Duodenal mucosa (tissue), 2 donors: ENCODE data around the gene FAM168A.
"Not testable (repeated sequence)": the region's sequence is repeated elsewhere in the genome, so short reads cannot be mapped to it uniquely, and the experiment has no call there.

Experiments used
- H3K27ac ChIP-seq: one replicate; pipeline ENCODE4 v1.7.0; 2013; ENCODE audit warnings: low read depth, low read length
- H3K27me3 ChIP-seq, 2 donors: one replicate each; pipeline ENCODE4 v1.7.0; 2013; ENCODE audit warnings: low read length in 2 of 2, control low read depth in 1 of 2; ENCODE audit not compliant: insufficient read depth in 2 of 2, control insufficient read depth in 1 of 2
- H3K36me3 ChIP-seq, 2 donors: one replicate each; pipeline ENCODE4 v1.7.0; 2013; ENCODE audit warnings: low read length in 2 of 2, control low read depth in 1 of 2; ENCODE audit not compliant: insufficient read depth in 2 of 2, control insufficient read depth in 1 of 2
- H3K4me1 ChIP-seq, 2 donors: one replicate each; pipeline ENCODE4 v1.7.0; 2013; ENCODE audit warnings: low read length in 2 of 2, control low read depth in 1 of 2; ENCODE audit not compliant: insufficient read depth in 2 of 2, control insufficient read depth in 1 of 2
- H3K4me3 ChIP-seq, 2 donors: one replicate each; pipeline ENCODE4 v1.7.0; 2013; ENCODE audit warnings: low read length in 2 of 2, low read depth in 1 of 2
- H3K9ac ChIP-seq, 2 donors: one replicate each; pipeline ENCODE4 v1.7.0; 2013; ENCODE audit warnings: low read length in 2 of 2, low read depth in 1 of 2
- H3K9me3 ChIP-seq, 2 donors: one replicate each; pipeline ENCODE4 v1.7.0; 2013; ENCODE audit warnings: low read length in 2 of 2, control low read depth in 1 of 2; ENCODE audit not compliant: control insufficient read depth in 1 of 2

The FAM168A gene

GRCh38 chr11:73439002-73439843 lies 158.7 kb downstream of the FAM168A start:
- Histone ChIP-seq H3K9ac (no peak overlapping the region), H3K9me3 (no peaks in the 10 kb centered on the region), H3K27me3 (no peaks in the 10 kb centered on the region), H3K36me3 (no peaks in the 10 kb centered on the region), H3K4me1 (peaks cover 14 to 17% of the 10 kb centered on the region in 2 donors), H3K27ac (no peak overlapping the region), H3K4me3 (no peak overlapping the region)

- not testable (repeated sequence) for H3K9me3 ChIP-seq, H3K27ac ChIP-seq, H3K9ac ChIP-seq, H3K27me3 ChIP-seq, H3K4me1 ChIP-seq, H3K36me3 ChIP-seq, H3K4me3 ChIP-seq
These were observed 161.1 kb downstream of the FAM168A start for GRCh38 chr11:73436859-73437258.

GRCh38 chr11:73431396-73431795 lies 166.5 kb downstream of the FAM168A start:
- Histone ChIP-seq H3K4me3 (no peak overlapping the region), H3K9ac (no peak overlapping the region), H3K4me1 (no peaks in the 10 kb centered on the region), H3K36me3 (peaks cover 3 to 6% of the 10 kb centered on the region in 2 donors), H3K27ac (no peak overlapping the region), H3K27me3 (no peaks in the 10 kb centered on the region), H3K9me3 (no peaks in the 10 kb centered on the region)

GRCh38 chr11:73430326-73430725 lies 167.6 kb downstream of the FAM168A start:
- H3K36me3 ChIP-seq = peaks cover 3 to 6% of the 10 kb centered on the region in 2 donors
- no peaks in the 10 kb centered on the region for H3K4me1 ChIP-seq
- H3K27ac ChIP-seq = no peak overlapping the region
- H3K9ac ChIP-seq = no peak overlapping the region
- no peak overlapping the region for H3K4me3 ChIP-seq
- no peaks in the 10 kb centered on the region for H3K9me3 ChIP-seq
- H3K27me3 ChIP-seq = no peaks in the 10 kb centered on the region

GRCh38 chr11:73429121-73429750 lies 168.7 kb downstream of the FAM168A start:
- H3K9ac ChIP-seq = no peak overlapping the region
- no peak overlapping the region for H3K27ac ChIP-seq
- H3K36me3 ChIP-seq = peaks cover 3 to 6% of the 10 kb centered on the region in 2 donors
- no peaks in the 10 kb centered on the region for H3K27me3 ChIP-seq
- H3K4me3 ChIP-seq = no peak overlapping the region
- no peaks in the 10 kb centered on the region for H3K4me1 ChIP-seq
- no peaks in the 10 kb centered on the region for H3K9me3 ChIP-seq

GRCh38 chr11:73428699-73429098 lies 169.2 kb downstream of the FAM168A start:
- Histone ChIP-seq H3K4me1 (no peaks in the 10 kb centered on the region), H3K27me3 (no peaks in the 10 kb centered on the region), H3K27ac (no peak overlapping the region), H3K4me3 (no peak overlapping the region), H3K36me3 (peaks cover 3 to 6% of the 10 kb centered on the region in 2 donors), H3K9ac (no peak overlapping the region), H3K9me3 (no peaks in the 10 kb centered on the region)

- no peaks in the 10 kb centered on the region for H3K4me1 ChIP-seq
- H3K36me3 ChIP-seq = peaks cover 3 to 6% of the 10 kb centered on the region in 2 donors
- no peaks in the 10 kb centered on the region for H3K27me3 ChIP-seq
- H3K27ac ChIP-seq = no peak overlapping the region
- no peak overlapping the region for H3K4me3 ChIP-seq
- no peak overlapping the region for H3K9ac ChIP-seq
- H3K9me3 ChIP-seq = no peaks in the 10 kb centered on the region
These were observed 169.7 kb downstream of the FAM168A start for GRCh38 chr11:73428227-73428626.

GRCh38 chr11:73426219-73426850 lies 171.6 kb downstream of the FAM168A start:
- Histone ChIP-seq H3K36me3 (peaks cover 3 to 6% of the 10 kb centered on the region in 2 donors), H3K4me1 (no peaks in the 10 kb centered on the region), H3K9me3 (no peaks in the 10 kb centered on the region), H3K9ac (no peak overlapping the region), H3K27me3 (no peaks in the 10 kb centered on the region), H3K4me3 (no peak overlapping the region), H3K27ac (no peak overlapping the region)

GRCh38 chr11:73425108-73425507 lies 172.8 kb downstream of the FAM168A start:
- no peaks in the 10 kb centered on the region for H3K9me3 ChIP-seq
- H3K27ac ChIP-seq = no peak overlapping the region
- H3K9ac ChIP-seq = no peak overlapping the region

GRCh38 chr11:73423506-73423905 lies 174.4 kb downstream of the FAM168A start:
- Histone ChIP-seq H3K4me1 (no peaks in the 10 kb centered on the region), H3K4me3 (no peak overlapping the region), H3K9ac (no peak overlapping the region), H3K9me3 (no peaks in the 10 kb centered on the region), H3K27ac (no peak overlapping the region), H3K36me3 (peaks cover 0 to 4% of the 10 kb centered on the region in 2 donors), H3K27me3 (no peaks in the 10 kb centered on the region)

More at GRCh38 chr11:73425108-73425507, 172.8 kb downstream of the FAM168A start:
- no peaks in the 10 kb centered on the region for H3K4me1 ChIP-seq
- H3K27me3 ChIP-seq = no peaks in the 10 kb centered on the region
- H3K4me3 ChIP-seq = no peak overlapping the region
- peaks cover 0 to 1% of the 10 kb centered on the region in 2 donors for H3K36me3 ChIP-seq
